GM21515 (cell line): ENCODE measurements around the gene MAN2A2.
A peak's percentile ranks its signal among the peaks of the same experiment; 100 is the strongest.
"Not testable (repeated sequence)": the region's sequence is repeated elsewhere in the genome, so short reads cannot be mapped to it uniquely, and the experiment has no call there.

Experiments used
- ATAC-seq: cut with Tn5 transposase; IDR thresholded peaks from one replicate; pipeline ENCODE4 v1.9.1; 2021; ENCODE audit not compliant: unreplicated experiment

MAN2A2 gene

GRCh38 chr15:90902040-90902839 lies 862 bp upstream of the MAN2A2 start:
- peak; percentile 60 for ATAC-seq

- no peak for ATAC-seq
Measured at GRCh38 chr15:90903733-90904536, 833 bp downstream of the MAN2A2 start.

GRCh38 chr15:90904746-90905145 lies 1.6 kb downstream of the MAN2A2 start:
- ATAC-seq: no peak

GRCh38 chr15:90905306-90906180 lies 2.4 kb downstream of the MAN2A2 start:
- ATAC-seq: no peak

GRCh38 chr15:90906181-90906849 lies 3.2 kb downstream of the MAN2A2 start:
- ATAC-seq: no peak

GRCh38 chr15:90907051-90907660 lies 4.1 kb downstream of the MAN2A2 start:
- no peak for ATAC-seq

- ATAC-seq: no peak
Measured at GRCh38 chr15:90907838-90908507, 4.9 kb downstream of the MAN2A2 start.

GRCh38 chr15:90909449-90909848 lies 6.3 kb downstream of the MAN2A2 start:
- ATAC-seq: not testable (repeated sequence)

- ATAC-seq: no peak
Measured at GRCh38 chr15:90909976-90910375, 6.9 kb downstream of the MAN2A2 start.

- ATAC-seq: no peak
Measured at GRCh38 chr15:90910441-90911301, 7.6 kb downstream of the MAN2A2 start.

- no peak for ATAC-seq
Measured at GRCh38 chr15:90911302-90911623, 8.2 kb downstream of the MAN2A2 start.

GRCh38 chr15:90911906-90912769 lies 9.0 kb downstream of the MAN2A2 start:
- no peak for ATAC-seq

GRCh38 chr15:90912770-90913075 lies 9.6 kb downstream of the MAN2A2 start:
- no peak for ATAC-seq

GRCh38 chr15:90913398-90913944 lies 10.4 kb downstream of the MAN2A2 start:
- ATAC-seq: no peak

- ATAC-seq: no peak
Measured at GRCh38 chr15:90914305-90915080, 11.4 kb downstream of the MAN2A2 start.

- no peak for ATAC-seq
Measured at GRCh38 chr15:90915216-90915807, 12.2 kb downstream of the MAN2A2 start.
